PC-9 (cell line): ENCODE data around the gene MSI2. TPM values are rescaled to one million over a fixed set of nuclear protein-coding genes. Genes with fewer than 3 reads are reported as not detected.

Experiments used
- BruUV-seq: library from RNA; stranded (reverse); fragments of 400-500 nt; replicated peaks from 2 replicates; lab custom pipeline; 2021; lab: Mats Ljungman, UMichigan
- CTCF ChIA-PET: fragments of 300-600 bp; sonication (Branson Sonifier 250); formaldehyde crosslinking; loops from one replicate; lab custom pipeline; 2022; ENCODE audit warnings: antibody characterized with exemption; lab: Charles Lee
- POLR2A ChIA-PET: fragments of 300-600 bp; sonication (Branson Sonifier 250); formaldehyde crosslinking; loops from one replicate; lab custom pipeline; 2022; ENCODE audit warnings: antibody characterized with exemption; ENCODE audit not compliant: unreplicated experiment; lab: Charles Lee
- DNase-seq, 2 experiments: peaks; one replicate each; pipeline versions ENCODE4 v3.0.0 to v3.0.0-alpha.2; 2015 to 2022; ENCODE audit warnings: mixed read lengths in 1 of 2
- H2AFZ ChIP-seq: fragments of 200-600 bp; sonication (generic); 2 replicates; pipeline ENCODE4 v1.8.1; 2017; ENCODE audit warnings: antibody characterized with exemption
- H3F3A ChIP-seq: fragments of 200-600 bp; sonication (generic); 2 replicates; pipeline ENCODE4 v1.8.1; 2017; ENCODE audit warnings: antibody characterized with exemption, mild to moderate bottlenecking, low read depth; ENCODE audit not compliant: insufficient read depth
- H3K27ac ChIP-seq: fragments of 200-600 bp; sonication (generic); 2 replicates; pipeline ENCODE4 v1.6.1; 2016; ENCODE audit warnings: mixed run types
- H3K27me3 ChIP-seq: fragments of 200-600 bp; sonication (generic); 2 replicates; pipeline ENCODE4 v1.6.1; 2016; ENCODE audit warnings: low read depth, mixed run types; ENCODE audit not compliant: insufficient read depth
- H3K36me3 ChIP-seq: fragments of 200-600 bp; sonication (generic); 2 replicates; pipeline ENCODE4 v1.6.1; 2016; ENCODE audit warnings: low read depth, mixed run types
- H3K4me1 ChIP-seq: fragments of 200-600 bp; sonication (generic); replicated peaks from 2 replicates; pipeline ENCODE4 v1.6.1; 2016; ENCODE audit warnings: mixed run types; ENCODE audit not compliant: insufficient read depth
- H3K4me2 ChIP-seq: fragments of 200-600 bp; sonication (generic); 2 replicates; pipeline ENCODE4 v1.6.1; 2017; ENCODE audit warnings: mixed run types
- H3K4me3 ChIP-seq: fragments of 200-600 bp; sonication (generic); 2 replicates; pipeline ENCODE4 v1.6.1; 2016; ENCODE audit warnings: mixed run types
- H3K79me2 ChIP-seq: fragments of 200-600 bp; sonication (generic); 2 replicates; pipeline ENCODE4 v1.6.1; 2017; ENCODE audit warnings: low read depth, mixed run types
- H3K9me2 ChIP-seq: fragments of 200-600 bp; sonication (generic); 2 replicates; pipeline ENCODE4 v1.8.1; 2017; ENCODE audit warnings: mild to moderate bottlenecking; ENCODE audit not compliant: insufficient read depth
- H3K9me3 ChIP-seq: fragments of 200-600 bp; sonication (generic); 2 replicates; pipeline ENCODE4 v1.8.1; 2016; ENCODE audit warnings: low read depth; ENCODE audit not compliant: insufficient read depth
- H4K20me1 ChIP-seq: fragments of 200-600 bp; sonication (generic); 2 replicates; pipeline ENCODE4 v1.8.1; 2017; ENCODE audit not compliant: insufficient read depth
- CTCF ChIP-seq: fragments of 200-600 bp; sonication (generic); conservative IDR thresholded peaks from 2 replicates; pipeline ENCODE4 v1.6.1; 2017; ENCODE audit warnings: mixed run types, antibody characterized with exemption, mild to moderate bottlenecking, moderate library complexity
- EZH2 ChIP-seq: fragments of 200-600 bp; sonication (generic); IDR thresholded peaks from 2 replicates; pipeline ENCODE4 v1.8.0; 2017; ENCODE audit warnings: antibody characterized with exemption, low read depth
- intact Hi-C: fragments of 100-400 bp; cut with micrococcal nuclease; formaldehyde crosslinking; loops from one replicate; pipeline ENCODE4 v1.10.0; 2022; ENCODE audit not compliant: unreplicated experiment
- total RNA-seq: library from RNA; stranded (reverse); gene quantifications from 2 replicates; pipeline ENCODE4 v1.2.3, GENCODE V29; 2021

MSI2 gene
- total RNA-seq, 1 experiment from 2014 or later: 15.7 TPM

DNA sequence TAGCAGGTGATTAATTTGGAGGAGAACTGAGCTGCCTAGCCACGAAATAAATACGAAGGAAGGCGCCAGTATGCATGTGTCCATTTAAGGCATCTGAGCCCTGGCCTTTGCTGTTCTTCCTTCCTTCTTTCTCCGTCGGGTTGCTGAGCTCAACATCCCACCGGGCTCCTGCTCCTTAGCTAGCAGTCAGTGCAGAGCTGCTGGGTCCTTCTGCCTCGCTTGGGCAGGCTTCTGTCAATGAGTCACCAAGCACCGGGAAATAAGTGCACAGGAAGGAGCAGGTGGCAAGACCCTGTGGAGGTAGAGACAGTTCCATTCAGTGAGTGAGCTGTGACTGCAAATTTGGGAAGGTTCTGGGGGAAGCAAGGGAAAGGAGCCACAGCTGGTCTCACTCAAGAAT lies 368.1 kb downstream of the MSI2 start:
- ChIA-PET POLR2A (no interaction called here), CTCF (interaction anchor here (0.5 kb wide), 1 partner anchor 548 kb away, joined by 3 read pairs; no protein-coding TSS in a partner anchor)
- peaks cover 52% of the 10 kb centered on the region for H3K27me3 ChIP-seq
- DNase-seq: no peak
- no peak for TF ChIP-seq EZH2
- TF ChIP-seq CTCF: no peak
- no peaks in the 10 kb centered on the region; the same call in 1 of the 2 replicates for H4K20me1 ChIP-seq
- H3K79me2 ChIP-seq: no peaks in the 10 kb centered on the region
- H3K27ac ChIP-seq: no peak overlapping the region
- H3K36me3 ChIP-seq: no peaks in the 10 kb centered on the region
- H3F3A ChIP-seq: no peaks in the 10 kb centered on the region
- H3K4me2 ChIP-seq: no peak overlapping the region
- H2AFZ ChIP-seq: no peak overlapping the region
- no peaks in the 10 kb centered on the region for H3K4me1 ChIP-seq
- no peaks in the 10 kb centered on the region for H3K9me2 ChIP-seq
- BruUV-seq: no TSS peak
- H3K4me3 ChIP-seq: no peak overlapping the region
- intact Hi-C loops: no loop called here
- no peaks in the 10 kb centered on the region for H3K9me3 ChIP-seq

DNA sequence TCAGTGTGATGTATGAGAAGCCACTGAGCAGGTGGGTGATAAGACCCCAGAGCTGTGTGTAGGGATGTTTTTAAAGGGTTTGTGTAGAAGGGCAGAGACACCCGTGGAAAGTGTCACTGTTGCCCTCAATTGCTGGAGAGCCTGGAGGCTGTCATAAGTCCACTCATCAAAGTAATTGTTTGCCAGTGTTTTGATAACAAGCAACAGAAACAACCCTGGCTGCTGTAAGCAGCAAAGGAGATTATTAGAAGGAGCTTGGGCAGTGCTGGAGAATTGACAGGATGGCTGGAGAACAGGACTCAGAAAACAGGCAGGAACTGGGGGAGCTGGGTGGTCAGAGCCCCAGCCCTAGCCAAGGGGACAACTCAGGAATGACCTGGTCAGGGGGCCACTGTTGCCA lies 369.2 kb downstream of the MSI2 start:
- Histone ChIP-seq H3K79me2 (no peaks in the 10 kb centered on the region), H3F3A (no peaks in the 10 kb centered on the region), H3K27ac (no peak overlapping the region), H2AFZ (no peak overlapping the region), H4K20me1 (no peaks in the 10 kb centered on the region; the same call in 1 of the 2 replicates), H3K27me3 (peaks cover 52% of the 10 kb centered on the region), H3K9me3 (no peaks in the 10 kb centered on the region), H3K9me2 (no peaks in the 10 kb centered on the region), H3K4me1 (no peaks in the 10 kb centered on the region), H3K4me3 (no peak overlapping the region), H3K4me2 (no peak overlapping the region), H3K36me3 (no peaks in the 10 kb centered on the region)
- intact Hi-C loops: no loop called here
- ChIA-PET POLR2A (no interaction called here), CTCF (no interaction called here)
- no TSS peak for BruUV-seq
- DNase-seq: no peak
- TF ChIP-seq EZH2 (no peak), CTCF (no peak)

GRCh38 chr17:57625957-57626356 lies 369.6 kb downstream of the MSI2 start:
- no peaks in the 10 kb centered on the region for H3K36me3 ChIP-seq
- no peaks in the 10 kb centered on the region for H3K9me3 ChIP-seq
- H3K4me2 ChIP-seq: no peak overlapping the region
- no peaks in the 10 kb centered on the region for H3K4me1 ChIP-seq
- ChIA-PET POLR2A (no interaction called here), CTCF (no interaction called here)
- H3K27ac ChIP-seq: no peak overlapping the region
- no peak overlapping the region for H3K4me3 ChIP-seq
- BruUV-seq: no TSS peak
- H3K9me2 ChIP-seq: no peaks in the 10 kb centered on the region
- H3K27me3 ChIP-seq: peaks cover 52% of the 10 kb centered on the region
- intact Hi-C loops: no loop called here
- H3F3A ChIP-seq: no peaks in the 10 kb centered on the region
- no peak overlapping the region for H2AFZ ChIP-seq
- no peak for TF ChIP-seq CTCF
- no peak for TF ChIP-seq EZH2
- no peak for DNase-seq
- H4K20me1 ChIP-seq: no peaks in the 10 kb centered on the region; the same call in 1 of the 2 replicates
- H3K79me2 ChIP-seq: no peaks in the 10 kb centered on the region
